Endothelial cell of umbilical vein (primary cell): Measurements from ENCODE around the gene ANKDD1B. TPM values are rescaled to one million over a fixed set of nuclear protein-coding genes. Genes with fewer than 3 reads are reported as not detected.

Experiments used
- BruUV-seq: library from RNA; stranded (reverse); fragments of 400-500 nt; replicated peaks from 2 replicates; lab custom pipeline; 2021; lab: Mats Ljungman, UMichigan
- CTCF ChIA-PET: fragments of 300-600, 350-600 bp; sonication (Branson Sonifier 250); formaldehyde crosslinking; loops from one replicate; lab custom pipeline; 2021; ENCODE audit warnings: antibody characterized with exemption, inconsistent platforms; lab: Charles Lee
- POLR2A ChIA-PET: fragments of 300-600, 350-600 bp; sonication (Branson Sonifier 250); formaldehyde crosslinking; loops from one replicate; lab custom pipeline; 2021; ENCODE audit warnings: antibody characterized with exemption, inconsistent platforms; lab: Charles Lee
- DNase-seq: peaks from one replicate; pipeline ENCODE4 v3.0.0-alpha.2; 2011; ENCODE audit warnings: low read depth, low spot score
- FAIRE-seq: peaks from 2 replicates; lab custom pipeline; 2011; peaks lifted over from hg19 to GRCh38; lab: Jason Lieb, UNC
- H2AFZ ChIP-seq: 2 replicates; pipeline ENCODE4 v1.6.0; 2012; ENCODE audit warnings: low read depth, low read length, control low read depth, inconsistent platforms
- H3K27ac ChIP-seq: 2 replicates; pipeline ENCODE4 v1.5.1; 2011; ENCODE audit warnings: low read depth, mild to moderate bottlenecking, control low read depth, low read length, moderate library complexity; ENCODE audit not compliant: insufficient read depth
- H3K27me3 ChIP-seq, 2 experiments: 2 replicates each; pipeline versions ENCODE4 v1.6.0 to v1.6.1; 2011; ENCODE audit warnings: low read length in 2 of 2, mixed read lengths in 1 of 2; ENCODE audit not compliant: control insufficient read depth in 2 of 2, insufficient read depth in 2 of 2
- H3K36me3 ChIP-seq, 2 experiments: 2 replicates in 1 of 2; 3 replicates in 1 of 2; pipeline ENCODE4 v1.5.1; 2011; ENCODE audit warnings: low read length in 2 of 2, mild to moderate bottlenecking in 1 of 2, moderate library complexity in 1 of 2; ENCODE audit not compliant: control insufficient read depth in 2 of 2, insufficient read depth in 2 of 2; ENCODE audit errors: extremely low read depth in 1 of 2
- H3K4me1 ChIP-seq: 3 replicates; pipeline ENCODE4 v1.5.1; 2011; ENCODE audit warnings: mild to moderate bottlenecking, low read length; ENCODE audit not compliant: control insufficient read depth, insufficient read depth; ENCODE audit errors: extremely low read depth
- H3K4me2 ChIP-seq: 2 replicates; pipeline ENCODE4 v1.6.1; 2011; ENCODE audit warnings: low read length, control low read depth, mixed read lengths; ENCODE audit not compliant: insufficient read depth
- H3K4me3 ChIP-seq, 3 experiments: fragments of 200-600 bp in 1 of 3; sonication (generic), shearing (Covaris generic) in 1 of 3; replicated peaks in 1 of 3; 2 replicates each; pipeline ENCODE4 v1.5.1; 2011 to 2016; ENCODE audit warnings: control low read depth in 3 of 3, low read length in 3 of 3, mild to moderate bottlenecking in 2 of 3, inconsistent platforms in 1 of 3, low read depth in 1 of 3, moderate library complexity in 1 of 3; ENCODE audit not compliant: insufficient read depth in 1 of 3
- H3K79me2 ChIP-seq: 2 replicates; pipeline ENCODE4 v1.6.0; 2012; ENCODE audit warnings: low read length, inconsistent platforms; ENCODE audit not compliant: control insufficient read depth, insufficient read depth
- H3K9ac ChIP-seq: replicated peaks from 2 replicates; pipeline ENCODE3; 2011; ENCODE audit warnings: low read length, control low read depth; ENCODE audit not compliant: insufficient read depth; ENCODE audit errors: extremely low read depth
- H3K9me1 ChIP-seq: replicated peaks from 3 replicates; pipeline ENCODE4 v1.6.0; 2011; ENCODE audit warnings: mild to moderate bottlenecking, low read length; ENCODE audit not compliant: control insufficient read depth, insufficient read depth; ENCODE audit errors: extremely low read depth
- H3K9me3 ChIP-seq: replicated peaks from 2 replicates; pipeline ENCODE4 v1.5.1; 2012; ENCODE audit warnings: low read length, inconsistent platforms; ENCODE audit not compliant: control insufficient read depth, insufficient read depth
- H4K20me1 ChIP-seq: replicated peaks from 2 replicates; pipeline ENCODE3; 2011; ENCODE audit warnings: mild to moderate bottlenecking, low read length; ENCODE audit not compliant: control insufficient read depth, insufficient read depth; ENCODE audit errors: extremely low read depth
- EZH2 ChIP-seq: IDR thresholded peaks from 2 replicates; pipeline ENCODE4 v1.6.1; 2012; ENCODE audit warnings: borderline replicate concordance, low read depth, mild to moderate bottlenecking, moderate library complexity, low read length, inconsistent platforms; ENCODE audit not compliant: severe bottlenecking
- FOS ChIP-seq: IDR thresholded peaks from 2 replicates; pipeline ENCODE4 v1.6.1; 2011; ENCODE audit warnings: mild to moderate bottlenecking, low read length, moderate library complexity, borderline replicate concordance; ENCODE audit not compliant: insufficient read depth
- GATA2 ChIP-seq: IDR thresholded peaks from 2 replicates; pipeline ENCODE4 v1.7.0; 2011; ENCODE audit warnings: low read depth, mild to moderate bottlenecking, moderate library complexity, mixed read lengths, low read length; ENCODE audit not compliant: insufficient read length, insufficient read depth
- JUN ChIP-seq: IDR thresholded peaks from 2 replicates; pipeline ENCODE4 v1.6.1; 2011; ENCODE audit warnings: borderline replicate concordance, low read depth; ENCODE audit not compliant: insufficient read length, insufficient read depth
- MYC ChIP-seq: IDR thresholded peaks from one replicate; pipeline ENCODE4 v1.6.1; 2011; ENCODE audit warnings: mild to moderate bottlenecking, low read depth, low read length
- POLR2A ChIP-seq: IDR thresholded peaks from 2 replicates; pipeline ENCODE4 v1.6.1; 2012; ENCODE audit warnings: low read depth, mild to moderate bottlenecking, control low read depth, low read length
- POLR2AphosphoS5 ChIP-seq: IDR thresholded peaks from 2 replicates; pipeline ENCODE4 v1.6.1; 2012; ENCODE audit warnings: low read depth, mild to moderate bottlenecking, control low read depth, low read length, moderate library complexity; ENCODE audit not compliant: insufficient read depth
- dilution Hi-C: fragments of 300-500 bp; cut with MboI; formaldehyde crosslinking; loops from one replicate; pipeline ENCODE4 v1.15.0; 2019; ENCODE audit warnings: low sequenced_read_pairs; ENCODE audit not compliant: extremely low pct_ligation_motif_present
- intact Hi-C: fragments of 100-400 bp; cut with micrococcal nuclease; formaldehyde crosslinking; loops from one replicate; pipeline ENCODE4 v1.10.0; 2022
- polyA plus RNA-seq, 4 experiments: library from polyadenylated mRNA; depleted of rRNA in 3 of 4; stranded (reverse) in 3 of 4; unstranded in 1 of 4; fragments of >200 nt; gene quantifications; 2 replicates each; pipeline versions ENCODE4 v1.2.1 to v1.2.3, GENCODE V29; 2011 to 2012; ENCODE audit warnings: missing spikeins in 1 of 4
- total RNA-seq: library from RNA; stranded (reverse); gene quantifications from 2 replicates; pipeline ENCODE4 v1.2.3, GENCODE V29; 2021
- TF ChIP-seq, protein P1 (sequence below), 2 donors: IDR thresholded peaks; 1 replicate in 1 of 2; 2 replicates in 1 of 2; pipeline ENCODE4 v1.5.1; 2011; ENCODE audit warnings: low read length in 2 of 2, mild to moderate bottlenecking in 2 of 2, moderate library complexity in 2 of 2, control low read depth in 1 of 2, inconsistent platforms in 1 of 2, low read depth in 1 of 2; ENCODE audit not compliant: insufficient read depth in 1 of 2; ENCODE audit errors: extremely low read depth in 1 of 2
- TF ChIP-seq, protein P2 (sequence below): IDR thresholded peaks from 2 replicates; pipeline ENCODE4 v1.6.1; 2011; ENCODE audit not compliant: insufficient read depth, insufficient read length

Gene ANKDD1B
- total and polyA plus RNA-seq, 2 donors (not counting 3 experiments of a cell fraction or from before 2014, with no cell fraction given), result 0.15 to 0.71 TPM

DNA sequence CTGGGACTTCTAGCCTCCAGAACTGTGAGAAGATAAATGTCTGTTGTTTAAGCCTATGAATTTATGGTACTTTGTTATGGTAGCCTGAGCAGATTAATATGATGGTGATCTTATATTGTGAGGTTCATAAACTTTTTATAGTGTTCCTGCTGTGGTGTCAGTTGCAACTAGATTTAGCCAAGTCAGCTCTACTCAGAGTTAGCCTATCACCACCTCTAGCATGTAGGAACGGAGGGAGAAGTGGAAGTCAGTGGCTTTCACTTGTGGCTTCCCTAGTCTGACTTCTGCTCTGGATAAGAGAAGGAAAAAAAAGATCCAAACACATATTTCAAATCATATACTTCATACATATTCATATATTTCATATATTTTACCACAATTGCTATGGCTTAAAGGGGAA lies 99.4 kb downstream of the ANKDD1B start:
- intact Hi-C loops (loop anchor here (10.0 kb wide), 2 partner anchors 464 to 656 kb away; partner anchors contain the start of gene GCNT4), dilution Hi-C loops (no loop called here)
- no TSS peak for BruUV-seq
- ChIA-PET CTCF (no interaction called here), POLR2A (no interaction called here)
- peaks cover 14% of the 10 kb centered on the region for H3K79me2 ChIP-seq
- no peaks in the 10 kb centered on the region for H4K20me1 ChIP-seq
- H3K4me3 ChIP-seq, result no peak overlapping the region
- DNase-seq (no peak), FAIRE-seq (no peak)
- no peak overlapping the region for H2AFZ ChIP-seq
- no peak for TF ChIP-seq EZH2
- no peak for TF ChIP-seq JUN
- TF ChIP-seq GATA2, result no peak
- TF ChIP-seq, protein P1, sequence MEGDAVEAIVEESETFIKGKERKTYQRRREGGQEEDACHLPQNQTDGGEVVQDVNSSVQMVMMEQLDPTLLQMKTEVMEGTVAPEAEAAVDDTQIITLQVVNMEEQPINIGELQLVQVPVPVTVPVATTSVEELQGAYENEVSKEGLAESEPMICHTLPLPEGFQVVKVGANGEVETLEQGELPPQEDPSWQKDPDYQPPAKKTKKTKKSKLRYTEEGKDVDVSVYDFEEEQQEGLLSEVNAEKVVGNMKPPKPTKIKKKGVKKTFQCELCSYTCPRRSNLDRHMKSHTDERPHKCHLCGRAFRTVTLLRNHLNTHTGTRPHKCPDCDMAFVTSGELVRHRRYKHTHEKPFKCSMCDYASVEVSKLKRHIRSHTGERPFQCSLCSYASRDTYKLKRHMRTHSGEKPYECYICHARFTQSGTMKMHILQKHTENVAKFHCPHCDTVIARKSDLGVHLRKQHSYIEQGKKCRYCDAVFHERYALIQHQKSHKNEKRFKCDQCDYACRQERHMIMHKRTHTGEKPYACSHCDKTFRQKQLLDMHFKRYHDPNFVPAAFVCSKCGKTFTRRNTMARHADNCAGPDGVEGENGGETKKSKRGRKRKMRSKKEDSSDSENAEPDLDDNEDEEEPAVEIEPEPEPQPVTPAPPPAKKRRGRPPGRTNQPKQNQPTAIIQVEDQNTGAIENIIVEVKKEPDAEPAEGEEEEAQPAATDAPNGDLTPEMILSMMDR (IDR thresholded peaks at IDR 0.05; ENCODE audit: extremely low read depth in 1 of 2, insufficient read depth in 1 of 2, low read depth in 1 of 2, low read length in 2 of 2), result no peak
- no peak for TF ChIP-seq FOS
- TF ChIP-seq MYC, result no peak
- no peak for TF ChIP-seq POLR2A
- TF ChIP-seq, protein P2, sequence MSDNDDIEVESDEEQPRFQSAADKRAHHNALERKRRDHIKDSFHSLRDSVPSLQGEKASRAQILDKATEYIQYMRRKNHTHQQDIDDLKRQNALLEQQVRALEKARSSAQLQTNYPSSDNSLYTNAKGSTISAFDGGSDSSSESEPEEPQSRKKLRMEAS, result no peak
- no peak for TF ChIP-seq POLR2AphosphoS5
- H3K9me3 ChIP-seq, result no peaks in the 10 kb centered on the region
- H3K27ac ChIP-seq, result no peak overlapping the region
- H3K4me1 ChIP-seq, result no peaks in the 10 kb centered on the region
- no peaks in the 10 kb centered on the region for H3K27me3 ChIP-seq
- H3K9me1 ChIP-seq, result no peaks in the 10 kb centered on the region
- peaks cover 0 to 4% of the 10 kb centered on the region in 2 experiments for H3K36me3 ChIP-seq
- no peak overlapping the region for H3K4me2 ChIP-seq
- no peak overlapping the region for H3K9ac ChIP-seq
